Stimulated activated CD4-positive, alpha-beta T cell treated with anti-CD3 and anti-CD28 coated beads, Interleukin-12 subunit alpha, Interleukin-12 subunit beta, amount 100 ng/mL, for 4 hours (primary cell): ENCODE measurements around the gene GPALPP1.
"Not testable (repeated sequence)": the region's sequence is repeated elsewhere in the genome, so short reads cannot be mapped to it uniquely, and the experiment has no call there.

Experiments
- DNase-seq: peaks from one replicate; pipeline ENCODE4 v3.0.0-alpha.2; 2020

GPALPP1 gene, protein sequence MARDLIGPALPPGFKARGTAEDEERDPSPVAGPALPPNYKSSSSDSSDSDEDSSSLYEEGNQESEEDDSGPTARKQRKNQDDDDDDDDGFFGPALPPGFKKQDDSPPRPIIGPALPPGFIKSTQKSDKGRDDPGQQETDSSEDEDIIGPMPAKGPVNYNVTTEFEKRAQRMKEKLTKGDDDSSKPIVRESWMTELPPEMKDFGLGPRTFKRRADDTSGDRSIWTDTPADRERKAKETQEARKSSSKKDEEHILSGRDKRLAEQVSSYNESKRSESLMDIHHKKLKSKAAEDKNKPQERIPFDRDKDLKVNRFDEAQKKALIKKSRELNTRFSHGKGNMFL

DNA sequence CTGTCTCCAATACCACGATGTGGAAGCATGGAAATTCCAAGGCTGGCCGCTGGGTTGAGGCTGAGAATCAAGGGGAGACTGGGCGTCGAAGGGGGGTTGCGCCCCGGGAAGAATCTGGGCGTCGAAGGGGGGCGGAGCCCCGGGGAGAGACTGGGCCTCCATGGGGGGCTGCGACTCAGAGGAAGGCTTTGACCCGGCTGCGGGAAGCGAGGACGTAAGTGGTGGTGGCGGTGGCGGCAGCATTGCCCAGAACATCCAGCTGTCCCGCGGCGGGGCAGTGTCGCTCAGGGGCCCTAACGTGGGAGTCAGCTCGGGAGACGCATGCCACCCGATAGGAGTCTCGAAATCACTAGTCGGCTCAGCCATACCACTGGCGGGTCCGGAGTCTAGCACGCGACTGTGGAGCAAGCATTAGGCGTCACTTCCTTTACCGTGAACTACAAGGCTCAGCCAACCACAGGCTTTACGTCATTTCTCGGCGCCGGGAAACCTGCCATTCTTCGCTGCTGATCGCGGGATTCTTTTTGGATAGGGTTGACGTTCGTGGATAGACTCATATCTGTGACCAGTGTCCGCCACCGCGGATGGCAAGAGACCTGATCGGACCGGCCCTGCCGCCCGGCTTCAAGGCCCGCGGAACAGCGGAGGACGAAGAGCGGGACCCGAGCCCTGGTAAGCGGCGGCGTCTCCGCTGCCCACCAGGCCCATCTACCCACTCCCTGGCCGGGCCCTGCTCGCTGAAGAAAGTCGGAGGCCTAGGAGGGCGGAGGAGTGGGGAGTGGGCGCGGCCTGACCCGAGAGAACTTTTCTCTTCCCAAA lies at the start of gene GPALPP1, which contains the start of gene NUFIP1:
Gene GPALPP1, plus strand, starts transcription at position 468 of the 819 bp plus-strand sequence. Its CDS starts 117 bp downstream, at position 585.
Gene NUFIP1, minus strand, starts transcription at position 401 of the 819 bp plus-strand sequence. Its CDS starts 35 bp downstream, at position 366.
- DNase-seq: peak; percentile 90

DNA sequence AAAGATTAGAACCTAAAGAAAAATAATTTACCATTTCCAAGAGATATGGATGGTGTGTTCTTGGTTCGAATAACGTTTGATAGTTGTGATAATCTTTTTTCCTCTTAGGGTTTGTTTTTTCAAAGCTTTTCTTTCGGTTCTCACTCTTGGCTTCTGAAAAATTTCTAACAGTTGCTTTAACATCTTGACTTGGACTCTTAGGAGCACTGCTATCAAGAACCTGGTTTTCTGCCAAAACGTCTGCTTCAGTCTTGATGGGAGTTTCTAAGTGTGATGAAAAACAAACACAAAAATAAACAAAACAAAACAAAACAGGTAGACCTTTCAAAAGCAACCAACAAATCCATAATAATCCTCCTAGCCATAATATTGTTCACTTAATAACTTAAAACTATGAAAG lies 45.9 kb upstream of the GPALPP1 start:
- not testable (repeated sequence) for DNase-seq

DNA sequence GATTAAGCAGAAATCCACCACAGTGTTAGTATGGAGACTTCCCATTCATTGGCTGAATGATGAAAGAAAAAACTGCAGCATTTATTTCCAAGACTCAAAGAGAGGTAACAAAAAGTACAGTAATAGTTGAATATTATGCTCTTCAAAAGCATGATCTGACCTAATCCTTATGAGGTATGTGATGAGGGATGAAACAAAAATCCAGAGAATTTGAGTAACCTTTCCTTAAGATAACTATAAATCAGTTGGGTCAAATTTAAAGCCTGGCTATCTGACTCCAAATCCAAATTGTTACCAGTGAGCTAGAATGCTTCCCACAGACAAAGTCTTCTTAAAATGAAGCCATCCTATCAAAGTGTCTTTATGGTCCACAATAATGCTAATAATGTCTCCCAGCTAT lies 38.2 kb upstream of the GPALPP1 start:
- DNase-seq: no peak

DNA sequence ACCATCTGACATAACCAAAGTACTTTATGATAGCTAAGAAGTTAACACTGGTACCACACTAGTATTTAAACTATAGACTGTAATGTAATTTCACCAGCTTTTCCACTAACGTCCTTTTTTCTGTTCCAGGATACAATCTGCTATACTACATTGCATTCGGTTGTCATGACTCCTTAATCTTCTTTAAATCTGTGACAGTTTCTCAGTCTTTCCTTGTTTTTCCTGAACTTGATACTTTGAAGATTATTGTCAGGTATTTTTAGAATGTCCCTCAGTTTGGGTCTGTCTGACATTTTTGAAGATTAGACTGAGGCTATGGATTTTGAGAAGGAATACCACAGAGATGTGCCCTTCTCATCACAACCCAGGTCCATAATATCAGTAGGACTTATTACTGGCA lies 36.7 kb upstream of the GPALPP1 start:
- DNase-seq: no peak

DNA sequence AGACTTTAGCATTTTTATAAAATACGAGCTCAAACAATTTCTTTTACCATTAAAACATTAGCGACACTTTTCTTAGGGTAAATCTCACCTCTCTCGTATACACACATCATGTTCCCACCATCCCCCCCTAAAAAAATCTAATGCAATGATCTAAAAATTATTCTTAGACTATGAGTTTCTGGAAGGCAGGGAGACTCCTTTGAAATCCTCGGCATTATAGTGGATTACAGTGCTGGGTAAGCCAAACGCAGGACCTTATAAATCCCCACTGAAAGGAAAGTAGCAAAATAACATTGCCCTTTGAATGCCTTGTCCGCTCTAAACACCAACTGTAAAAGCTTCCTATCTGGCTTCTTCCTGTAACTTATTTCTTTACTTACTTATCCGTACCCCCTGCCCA lies 35.1 kb upstream of the GPALPP1 start:
- no peak for DNase-seq

DNA sequence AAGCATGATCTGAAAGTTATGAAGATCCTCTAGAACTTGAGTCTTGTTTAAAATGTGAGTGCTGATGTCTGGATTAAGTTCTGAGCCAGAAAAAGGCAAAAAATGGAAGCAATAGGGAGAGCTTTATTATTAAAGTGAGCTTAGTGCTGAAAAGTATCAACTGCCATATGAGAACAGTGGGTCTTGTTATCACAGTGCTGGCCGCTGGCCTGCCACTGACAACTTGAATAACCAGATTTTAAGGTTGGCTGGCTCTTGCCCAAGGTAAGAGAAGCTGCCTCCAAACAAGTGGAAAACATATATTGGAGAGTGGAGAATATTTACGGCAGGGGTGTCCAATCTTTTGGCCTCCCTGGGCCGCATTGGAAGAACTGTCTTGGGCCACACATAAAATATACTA lies 33.9 kb upstream of the GPALPP1 start:
- no peak for DNase-seq

DNA sequence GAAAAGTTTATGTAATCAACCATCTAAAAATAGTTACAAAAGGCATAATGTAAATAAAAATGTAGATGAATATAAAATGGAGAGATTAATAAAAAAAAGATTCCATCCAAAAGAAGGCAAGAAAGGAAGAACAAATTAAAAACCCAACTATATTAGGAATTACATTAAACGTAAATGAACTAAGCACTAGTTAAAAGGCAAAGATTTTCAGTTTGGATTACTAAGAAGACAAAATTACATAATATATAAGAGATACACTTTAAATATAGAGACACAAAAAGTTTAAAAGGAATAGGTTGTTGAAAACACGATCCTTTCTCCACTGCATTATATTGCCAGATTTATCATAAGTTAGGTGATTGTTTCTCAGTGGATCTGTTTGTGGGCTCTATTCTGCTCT lies 27.3 kb upstream of the GPALPP1 start:
- no peak for DNase-seq

DNA sequence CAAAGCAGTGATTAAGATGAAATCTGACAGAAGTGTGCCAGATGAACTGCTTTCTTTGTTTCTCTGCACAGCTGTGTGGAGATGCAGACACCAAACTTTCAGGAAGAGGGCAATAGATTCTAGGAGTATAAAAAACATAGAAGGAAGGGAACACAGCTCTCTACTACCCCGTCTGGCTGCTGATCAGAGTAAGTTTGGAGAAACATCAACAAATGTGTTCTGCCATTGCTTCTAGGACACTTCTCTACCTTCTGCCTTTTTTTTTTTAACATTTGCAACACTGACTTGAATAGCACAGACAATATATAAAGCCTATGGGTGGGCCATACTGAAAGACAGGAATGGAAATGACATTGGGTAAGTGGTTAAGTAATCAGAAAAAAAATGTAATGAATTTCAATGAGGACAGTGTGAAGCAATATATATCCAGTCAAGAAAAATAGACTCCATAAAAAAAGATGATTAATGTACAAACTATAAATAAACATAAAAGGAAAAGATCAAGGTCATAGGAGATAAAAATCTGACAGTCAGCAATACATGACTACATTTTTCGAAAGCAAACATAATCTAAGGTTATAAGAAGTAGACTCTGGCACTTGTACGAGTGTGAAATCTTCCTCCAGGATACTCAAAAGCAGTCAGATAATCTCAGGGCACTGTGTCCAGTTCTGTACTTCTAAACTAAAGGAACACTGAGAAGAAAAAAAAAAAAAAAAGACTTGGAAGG lies 21.5 kb upstream of the GPALPP1 start:
- DNase-seq: no peak

DNA sequence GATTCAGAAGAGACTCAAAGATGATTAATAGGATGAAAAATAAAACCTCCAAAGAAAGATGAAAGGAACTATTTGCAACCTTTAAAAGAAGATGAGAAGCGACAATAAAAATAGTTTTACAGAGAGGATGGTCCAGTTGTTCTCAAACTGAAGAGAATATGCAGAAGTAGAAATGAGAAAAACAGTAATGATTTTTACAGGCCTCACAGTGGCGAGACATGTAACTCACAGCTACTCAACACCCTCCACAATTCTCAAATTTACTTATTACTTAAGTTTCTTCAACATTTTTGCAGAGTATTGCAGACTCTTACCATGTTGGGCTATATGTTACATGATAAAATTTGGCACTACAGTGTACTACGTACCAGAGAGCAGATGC lies 20.9 kb upstream of the GPALPP1 start:
- no peak for DNase-seq

DNA sequence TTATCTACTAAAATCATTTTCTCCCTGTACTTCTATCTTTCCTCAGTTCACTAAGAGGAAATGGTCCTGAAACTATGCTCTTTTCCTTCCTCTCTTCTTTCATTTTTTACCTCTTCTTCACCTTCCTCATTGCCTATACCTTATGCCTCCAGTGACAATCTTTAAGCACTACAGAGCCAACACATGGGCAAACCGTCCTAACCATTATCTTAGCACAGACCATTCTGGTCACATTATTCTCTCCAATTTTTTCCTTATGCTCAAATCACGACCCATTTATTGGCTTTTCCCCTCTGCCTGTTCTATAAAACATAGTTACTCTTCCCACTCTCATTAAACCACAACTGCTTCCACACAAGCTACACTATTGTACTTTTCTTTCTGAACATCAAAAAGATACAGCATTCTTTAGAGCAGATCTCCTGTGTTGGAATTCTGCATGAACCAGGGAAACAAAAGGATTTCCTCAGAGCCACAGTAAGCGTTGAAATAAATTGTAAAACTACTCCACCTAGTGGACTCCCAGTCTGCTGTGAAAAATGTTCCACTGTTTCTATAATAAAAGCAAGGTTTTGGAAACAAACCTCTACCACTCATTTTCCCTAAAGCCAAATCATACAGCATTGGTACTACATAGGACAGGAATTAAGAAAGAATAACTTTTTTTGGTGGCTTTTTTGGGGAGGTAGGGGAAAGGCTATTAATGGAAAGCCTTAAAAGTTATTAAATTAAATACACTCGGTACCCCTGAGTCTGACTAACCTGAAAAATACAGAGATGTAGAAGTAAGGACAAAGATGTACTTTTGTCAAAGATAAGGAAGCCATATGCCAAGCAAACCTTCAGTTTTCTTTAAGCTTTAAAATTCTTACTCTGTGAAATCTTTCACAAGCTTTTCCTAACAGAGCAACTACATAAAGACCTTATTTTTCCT lies 19.5 kb upstream of the GPALPP1 start:
- DNase-seq: no peak

DNA sequence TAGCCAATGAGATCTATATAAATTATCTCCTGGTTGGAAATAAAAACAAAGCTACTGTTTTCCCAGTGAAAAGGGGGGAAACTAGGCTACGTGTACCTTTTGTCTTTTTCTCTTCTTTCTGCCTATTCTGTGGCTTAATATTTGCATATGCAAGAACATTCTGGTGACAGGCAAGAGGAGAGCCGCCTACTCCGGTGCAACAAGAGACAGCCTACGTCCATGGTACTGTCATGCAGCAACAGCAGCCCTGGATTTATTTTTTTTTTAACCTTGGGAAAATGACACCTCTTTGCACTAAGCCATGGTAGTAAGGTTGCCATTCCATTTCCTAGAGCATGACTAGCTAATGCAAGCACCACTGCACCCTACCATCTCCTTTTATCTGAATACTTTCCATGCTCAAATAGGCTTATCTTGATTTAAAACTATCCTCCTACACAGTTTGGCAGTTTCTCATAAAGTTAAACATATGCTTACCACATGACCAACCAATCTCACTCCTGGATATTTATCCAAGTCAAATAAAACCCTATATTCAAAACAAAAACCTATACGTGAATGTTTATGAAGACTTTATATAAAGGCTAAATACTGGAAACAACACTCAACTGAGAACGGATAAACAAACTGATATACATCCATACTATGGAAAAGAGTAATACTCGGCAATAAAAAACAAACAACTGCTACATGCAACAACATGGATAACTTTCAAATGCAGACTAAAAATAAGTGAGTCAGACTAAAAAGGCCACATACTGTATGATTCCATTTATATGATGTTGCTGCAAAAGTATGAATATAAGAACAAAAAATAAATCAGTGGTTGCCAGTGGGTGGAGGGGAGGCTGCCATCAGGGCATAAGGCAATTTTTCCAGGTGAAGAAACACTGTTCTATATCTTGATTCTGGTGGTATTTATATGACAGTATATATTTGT lies 17.4 kb upstream of the GPALPP1 start:
- DNase-seq: no peak

DNA sequence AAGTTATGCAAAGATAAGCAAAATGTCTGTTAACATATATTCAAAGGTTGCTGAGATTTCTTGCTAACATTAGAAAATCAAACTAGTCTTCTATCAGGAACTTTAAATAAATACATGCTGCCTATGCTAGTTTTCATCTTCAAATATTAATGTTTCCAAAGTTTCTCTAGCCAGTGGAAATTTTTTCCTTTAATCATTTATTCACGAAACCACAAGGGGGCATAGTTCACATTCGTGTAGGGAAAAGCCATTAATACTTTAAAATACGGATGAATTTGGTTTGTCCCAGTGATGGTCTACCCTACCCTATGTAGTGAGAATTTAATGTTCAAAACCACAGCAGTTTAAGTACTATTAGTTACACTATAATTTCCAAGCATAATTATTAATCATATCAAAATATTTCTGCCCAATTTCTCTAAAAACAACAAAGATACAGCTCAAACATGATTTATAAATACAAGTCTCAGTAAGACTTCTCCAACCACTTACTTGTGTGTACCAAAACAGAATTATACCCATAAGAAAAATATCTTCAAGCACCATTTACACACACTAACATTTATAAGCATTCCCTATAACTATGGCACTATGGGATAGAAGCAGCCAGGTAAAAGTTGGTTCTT lies 16.3 kb upstream of the GPALPP1 start:
- DNase-seq: no peak

DNA sequence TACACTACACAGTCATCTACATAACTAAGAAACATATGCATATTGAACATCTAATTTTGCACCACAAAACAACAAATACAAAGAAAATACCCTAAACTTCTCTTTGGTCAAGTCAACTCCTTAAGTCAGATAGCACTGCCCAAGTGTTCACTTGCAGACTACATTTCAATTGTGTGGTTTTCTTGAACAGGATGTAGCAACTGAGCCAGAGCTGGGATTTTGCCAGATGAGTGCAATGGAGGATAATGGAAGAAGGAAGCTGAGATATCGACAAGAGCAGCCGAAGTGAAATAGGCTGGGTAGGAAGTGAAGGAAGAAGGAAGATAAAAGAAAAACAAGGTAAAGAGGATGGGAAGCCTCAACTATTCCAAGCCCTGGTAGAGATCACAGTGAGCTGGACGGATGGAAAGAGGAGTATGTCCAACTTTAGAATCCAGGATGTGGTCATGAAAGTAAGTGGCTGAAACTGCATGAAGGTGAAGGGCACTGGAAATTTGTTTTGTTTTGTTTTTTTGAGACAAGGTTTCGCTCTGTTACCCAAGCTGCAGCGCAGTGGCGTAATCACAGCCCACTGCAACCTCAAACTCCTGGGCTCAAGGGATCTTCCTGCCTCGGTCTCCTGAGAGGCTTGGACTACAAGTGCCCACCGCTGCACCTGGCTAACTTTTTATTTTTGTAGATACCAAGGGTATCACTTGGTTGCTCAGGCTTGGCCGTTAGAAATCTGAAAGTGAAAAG lies 15.1 kb upstream of the GPALPP1 start:
- no peak for DNase-seq

DNA sequence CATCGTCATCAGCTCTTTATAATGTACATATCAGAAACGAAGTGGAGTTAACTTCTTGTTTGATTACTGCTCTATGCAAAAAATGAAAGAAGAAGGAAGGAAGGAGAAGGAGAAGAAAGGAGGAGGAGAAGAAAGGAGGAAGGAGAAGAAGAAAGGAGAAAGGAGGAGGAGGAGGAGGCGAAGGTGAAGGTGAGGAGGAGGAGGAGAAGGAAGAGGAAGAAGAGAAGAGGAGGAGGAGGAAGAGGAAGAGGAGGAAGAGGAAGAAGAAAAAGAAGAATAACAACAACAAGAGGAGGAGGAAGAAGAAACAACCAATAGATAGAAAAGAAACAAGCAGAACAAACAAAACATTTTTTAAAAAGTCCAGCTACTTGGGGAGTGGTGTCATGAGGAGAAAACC lies 13.1 kb upstream of the GPALPP1 start:
- no peak for DNase-seq

DNA sequence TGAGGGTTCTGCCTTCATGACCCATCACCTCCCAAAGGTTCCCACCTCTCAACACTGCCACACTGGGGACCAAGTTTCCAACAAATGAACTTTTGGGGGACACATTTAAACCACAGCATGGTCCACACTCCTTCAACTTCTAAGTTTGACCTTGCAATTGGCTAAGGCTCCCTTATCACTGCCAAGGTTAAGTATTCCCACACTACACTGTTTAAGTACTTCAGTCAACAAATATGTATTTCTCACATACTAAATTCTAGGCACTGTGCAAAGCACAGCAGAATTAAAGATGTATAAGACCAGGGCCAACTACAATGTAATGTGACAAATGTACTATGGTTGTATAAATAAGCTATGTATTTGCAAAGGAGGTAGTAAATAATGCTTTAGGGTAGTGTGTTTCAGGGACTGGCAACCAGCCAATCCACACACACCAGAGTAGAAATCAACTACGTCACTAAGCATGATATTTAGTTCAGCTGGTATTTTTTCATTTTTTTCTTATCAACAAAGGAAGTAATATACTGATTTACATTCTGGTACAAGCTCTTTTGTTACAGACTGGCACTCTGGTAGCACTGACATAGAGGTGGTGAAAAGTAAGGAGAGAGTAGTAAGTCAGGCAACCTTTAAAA lies 12.3 kb upstream of the GPALPP1 start:
- DNase-seq: no peak

DNA sequence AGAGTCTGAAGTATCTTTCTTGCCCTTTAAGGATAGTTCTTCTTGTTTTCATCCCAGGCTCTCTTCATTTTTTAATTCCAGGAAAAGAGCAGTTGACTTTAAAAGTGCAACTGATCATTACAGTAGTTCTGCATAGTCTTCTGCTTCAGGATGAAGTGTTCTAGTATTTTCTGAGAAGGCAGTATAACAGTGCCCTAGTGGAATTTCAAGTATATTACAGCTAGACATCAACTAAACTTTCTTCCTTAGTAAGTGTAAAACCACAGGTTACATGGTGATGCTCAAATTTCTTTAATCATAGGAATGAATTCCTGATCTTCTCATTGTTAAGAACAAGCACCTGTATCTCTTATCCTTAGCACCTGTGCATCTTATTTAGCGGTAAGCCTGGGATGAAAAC lies 11.0 kb upstream of the GPALPP1 start:
- no peak for DNase-seq

DNA sequence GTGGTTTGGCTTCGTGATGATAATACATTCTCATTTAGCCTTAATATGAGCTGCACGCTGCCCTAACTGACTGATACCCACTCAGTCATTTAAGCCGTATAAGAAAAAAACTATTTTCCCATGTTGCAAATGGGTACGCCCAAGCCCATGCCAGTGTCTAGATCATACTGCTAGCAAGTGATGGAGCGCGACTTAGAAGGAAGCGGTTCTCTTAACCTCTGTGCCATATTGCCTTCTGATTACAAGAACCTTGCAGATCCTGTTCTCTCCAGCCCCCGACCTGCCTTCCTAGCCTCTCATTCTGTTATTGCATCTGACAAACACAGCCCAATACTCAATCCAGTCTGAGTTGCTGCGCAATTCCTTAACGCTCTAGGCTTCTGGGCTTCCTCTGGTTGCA lies 603 bp downstream of the GPALPP1 start:
- no peak for DNase-seq

DNA sequence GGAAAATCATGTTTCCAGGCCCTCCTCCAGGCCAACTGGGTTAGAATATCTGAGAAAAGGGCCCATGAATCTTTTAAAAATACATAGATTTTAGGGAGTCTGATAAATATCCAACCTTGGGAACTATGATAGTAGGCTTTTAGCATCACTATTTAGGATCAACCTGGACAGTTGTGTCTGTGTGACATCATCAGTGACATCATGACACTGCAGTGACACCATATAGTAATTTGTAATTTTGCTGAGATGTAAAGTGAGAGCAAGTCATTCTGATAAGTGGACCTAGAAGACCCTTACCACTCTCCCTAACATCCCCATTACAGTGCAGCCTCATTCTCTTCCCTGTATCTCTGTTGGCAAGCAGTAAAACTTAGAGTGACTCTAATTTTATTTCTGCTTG lies 14.1 kb downstream of the GPALPP1 start:
- no peak for DNase-seq

DNA sequence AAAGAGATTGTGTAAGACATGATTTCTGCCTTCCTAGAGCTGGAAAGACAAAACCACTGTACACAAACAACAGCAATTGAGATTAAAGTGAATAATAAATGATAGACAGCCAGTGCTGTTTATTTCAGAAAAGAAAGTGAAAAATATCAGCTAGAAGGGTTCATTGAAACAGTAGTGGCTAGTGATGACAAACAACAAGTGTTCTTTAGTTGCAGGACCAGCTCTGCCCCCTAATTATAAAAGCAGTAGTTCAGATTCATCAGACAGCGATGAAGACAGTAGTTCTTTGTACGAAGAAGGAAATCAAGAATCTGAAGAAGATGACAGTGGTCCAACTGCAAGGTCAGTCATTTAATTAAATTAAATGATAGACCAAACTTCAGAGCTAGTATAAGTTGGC lies 14.8 kb downstream of the GPALPP1 start:
- no peak for DNase-seq

DNA sequence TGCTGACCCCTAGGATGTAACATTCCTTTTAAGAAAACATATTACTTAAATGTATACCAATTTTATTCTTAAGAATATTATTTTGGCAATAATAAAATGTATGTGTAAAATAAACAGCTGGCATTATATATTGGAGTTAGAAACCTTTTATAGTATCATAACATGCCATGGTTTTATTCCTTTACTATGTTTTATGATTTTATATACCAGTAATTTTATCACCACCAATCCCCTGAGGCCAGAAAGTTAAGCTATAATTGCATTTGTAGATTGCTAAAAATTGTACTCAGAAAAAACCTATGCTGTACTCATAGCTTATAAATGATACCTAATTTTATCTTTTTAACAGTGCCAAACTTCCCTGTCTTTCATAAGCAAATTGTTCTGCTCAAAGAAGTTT lies 17.9 kb downstream of the GPALPP1 start:
- DNase-seq: no peak
